ENCODE measurements around the gene KLHL3.

KLHL3 gene

DNA sequence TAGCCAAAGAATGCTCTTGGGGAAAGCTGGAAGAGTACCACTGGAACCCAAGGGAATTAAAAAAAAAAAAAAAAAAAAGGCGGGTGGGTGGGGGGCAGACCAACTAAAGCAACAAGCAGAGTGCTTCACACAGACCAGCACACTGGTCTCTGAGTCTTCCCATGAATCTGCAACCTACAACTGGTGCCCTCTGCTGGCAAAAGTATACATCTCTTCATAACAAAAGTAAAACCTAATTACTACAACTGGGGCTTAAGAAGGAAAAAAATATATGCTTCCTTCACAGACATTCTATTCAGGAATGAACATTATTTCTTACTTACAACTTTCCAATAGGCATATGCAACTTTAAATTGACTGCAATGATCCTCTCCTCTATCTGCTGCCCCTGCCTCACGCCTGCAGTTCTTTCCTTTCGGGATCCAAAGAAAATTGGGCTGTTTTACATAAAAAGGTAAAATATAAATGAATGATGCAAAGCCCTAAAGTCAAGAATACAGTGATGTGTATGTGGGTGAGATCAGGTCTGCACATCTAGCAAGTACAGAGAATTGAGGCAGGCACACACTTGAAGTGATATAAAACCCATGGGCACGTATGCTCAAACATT, 7.2 kb upstream of the KLHL3 start:
- DNase-seq: peak; percentile 75

DNA sequence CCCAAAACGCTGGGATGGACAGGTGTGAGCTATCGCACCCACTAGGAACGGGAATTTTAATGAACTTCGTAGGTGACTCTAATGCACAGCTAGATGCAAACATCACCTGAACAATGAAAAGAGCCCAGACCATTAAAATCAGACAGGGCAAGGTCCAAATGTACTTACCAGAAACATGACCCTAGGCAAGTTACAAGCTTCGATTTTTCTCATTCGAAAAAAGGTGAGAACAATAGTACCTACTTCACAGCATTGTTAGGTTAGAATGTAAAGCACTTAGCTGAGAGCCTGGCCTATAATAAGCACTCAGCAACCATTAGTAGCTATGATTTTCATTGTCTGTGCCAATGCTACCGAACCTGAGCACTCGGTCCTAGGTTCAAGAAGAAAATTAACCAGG, 5.8 kb upstream of the KLHL3 start:
- DNase-seq: no peak

DNA sequence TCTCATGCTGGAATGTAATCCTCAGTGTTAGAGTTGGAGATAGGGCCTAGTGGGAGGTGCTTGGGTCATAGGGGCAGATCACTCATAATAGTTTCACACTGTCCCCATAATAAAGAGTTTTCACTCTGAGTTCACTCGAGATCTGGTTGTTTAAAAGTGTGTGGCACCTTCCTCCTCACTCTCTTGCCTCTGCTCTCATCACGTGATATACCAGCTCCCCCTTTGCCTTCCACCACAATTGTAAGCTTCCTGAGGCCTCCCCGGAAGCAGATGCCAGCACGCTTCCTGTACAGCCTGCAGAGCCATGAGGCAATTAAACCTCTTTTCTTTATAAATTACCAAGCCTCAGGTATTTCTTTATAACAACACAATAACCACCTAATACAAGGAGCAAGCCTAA, 3.8 kb upstream of the KLHL3 start:
- DNase-seq: no peak

DNA sequence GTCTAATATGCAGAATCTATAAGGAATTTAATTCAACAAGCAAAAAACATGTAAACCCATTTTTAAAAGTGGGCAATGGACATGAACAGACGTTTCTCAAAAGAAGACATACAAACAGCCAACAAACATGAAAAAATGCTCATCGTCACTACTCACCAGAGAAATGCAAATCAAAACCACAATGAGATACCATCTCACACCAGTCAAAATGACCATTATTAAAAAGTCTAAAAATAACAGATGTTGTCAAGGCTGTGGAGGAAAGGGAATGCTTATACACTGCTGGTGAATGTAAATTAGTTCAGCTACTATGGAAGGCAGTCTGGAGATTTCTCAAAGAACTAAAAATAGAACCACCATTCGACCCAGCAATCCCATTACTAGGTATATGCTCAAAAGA, 3.1 kb upstream of the KLHL3 start:
- no peak for DNase-seq

DNA sequence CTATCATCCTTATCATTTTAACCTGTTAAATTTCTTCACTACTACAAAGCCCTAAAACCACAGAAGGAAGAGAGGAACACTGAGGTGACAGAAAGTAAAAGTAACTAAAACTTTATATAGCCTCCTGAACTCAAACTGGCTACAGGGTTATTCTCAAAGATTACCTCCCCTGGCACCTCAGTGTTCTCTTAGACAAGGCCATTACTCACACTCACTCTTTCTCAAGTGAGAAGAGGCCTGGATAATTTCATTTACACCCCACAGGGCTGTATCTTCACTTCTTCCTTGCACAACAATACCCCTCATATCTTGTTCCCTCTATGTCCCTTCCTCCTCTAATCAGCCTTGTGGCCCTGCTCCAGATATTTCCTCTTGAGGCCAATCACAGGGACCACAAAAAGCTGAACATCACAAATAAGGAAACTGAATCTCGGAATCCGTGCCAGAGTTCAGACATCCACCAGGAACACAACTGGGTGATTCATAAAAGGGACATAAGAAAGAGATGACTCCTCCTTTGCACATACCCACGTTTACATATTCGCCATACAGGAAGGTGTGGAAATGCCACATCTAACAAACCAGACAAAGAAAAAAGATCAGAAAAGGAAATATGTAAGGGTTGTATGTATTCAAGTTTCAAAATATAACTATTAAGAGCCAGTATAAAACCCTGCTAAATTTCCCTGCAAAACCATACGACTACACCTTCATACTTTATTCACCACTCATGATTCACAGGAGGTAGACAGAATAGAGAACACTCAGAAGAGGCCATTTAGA, 1.7 kb upstream of the KLHL3 start:
- DNase-seq: peak; percentile 30

DNA sequence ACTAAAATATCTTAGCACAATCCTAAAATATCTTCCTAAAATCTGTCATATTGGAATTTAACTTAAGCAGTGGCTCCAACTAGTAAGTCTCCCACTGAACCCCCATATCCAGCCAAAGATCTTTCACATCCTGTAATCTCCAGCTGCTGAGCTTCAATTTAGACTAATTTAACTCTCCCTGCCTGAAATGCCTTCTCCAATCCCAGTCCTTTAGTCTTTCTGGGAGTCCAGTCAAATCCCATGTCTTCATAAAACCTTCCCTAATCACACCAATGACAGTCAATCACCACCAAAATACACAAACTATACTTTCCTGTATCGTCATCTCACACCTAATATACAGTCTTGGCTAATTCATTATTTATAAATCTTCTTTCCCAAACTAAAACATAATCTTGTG, 607 bp upstream of the KLHL3 start:
- no peak for DNase-seq

DNA sequence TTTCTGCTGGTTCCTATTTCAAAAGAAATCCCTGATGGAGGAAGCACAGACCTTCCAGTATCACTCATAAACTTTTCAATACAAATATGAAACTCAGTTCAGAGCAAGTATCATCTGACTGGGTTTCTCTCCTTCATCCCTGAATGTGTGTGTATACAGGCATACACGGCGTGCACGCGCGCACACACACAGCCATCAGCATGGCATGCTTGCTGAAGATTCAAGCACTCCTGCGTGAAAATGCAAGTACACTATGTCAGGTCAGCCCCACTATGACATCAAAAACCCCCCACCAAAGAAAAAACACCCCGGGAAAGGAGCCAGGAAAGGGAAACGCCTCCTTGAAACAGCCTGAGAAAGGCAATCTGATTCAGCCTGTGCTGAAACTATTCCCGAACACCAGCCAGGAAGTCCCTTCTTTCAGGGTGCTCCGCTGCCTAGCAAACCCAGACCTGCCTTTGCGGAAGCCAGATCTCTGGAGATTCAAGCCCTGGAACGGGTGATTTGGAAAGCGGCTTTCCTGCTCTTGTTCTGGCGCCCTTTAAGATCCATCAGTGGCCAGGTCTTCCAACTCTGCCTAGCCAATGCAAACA, 831 bp downstream of the KLHL3 start:
- peak; percentile 30 for DNase-seq

DNA sequence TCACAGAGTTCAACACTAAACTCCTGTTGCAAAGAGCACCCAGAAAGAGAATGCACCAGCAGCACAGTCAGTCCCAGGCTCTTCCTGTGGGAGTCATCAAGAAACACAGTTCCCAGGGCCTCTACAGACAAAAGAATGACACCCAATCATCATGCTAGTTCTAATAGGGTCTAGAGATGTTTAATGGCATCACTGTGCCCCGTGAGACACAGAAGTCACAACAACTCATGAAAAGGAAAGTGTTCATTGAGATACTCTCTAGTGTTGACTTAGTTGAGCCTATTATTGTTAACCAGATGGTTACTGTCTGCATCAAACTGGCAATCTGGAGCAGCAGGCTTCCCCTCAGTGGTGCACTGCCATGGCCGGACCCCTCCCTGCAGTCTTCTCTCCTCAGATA, 1.6 kb downstream of the KLHL3 start:
- no peak for DNase-seq

DNA sequence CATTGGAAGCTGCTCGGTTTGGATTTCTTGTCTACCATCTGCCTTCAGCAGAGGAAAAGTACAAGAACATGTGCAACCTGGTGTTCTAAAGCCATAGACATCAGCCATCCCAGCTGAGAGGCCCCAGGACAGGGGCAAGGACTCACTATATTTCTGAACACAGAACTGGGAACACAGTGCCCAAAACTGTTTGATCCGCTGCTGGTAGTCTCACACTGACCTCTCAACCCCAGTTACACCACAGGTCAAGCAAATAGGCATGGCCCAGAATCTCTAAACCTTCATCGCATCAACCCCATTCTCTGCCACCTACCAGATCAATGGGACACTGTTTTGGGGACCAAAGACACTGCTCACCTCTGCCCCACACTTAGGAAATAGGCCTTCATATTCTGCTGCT, 2.0 kb downstream of the KLHL3 start:
- DNase-seq: no peak

DNA sequence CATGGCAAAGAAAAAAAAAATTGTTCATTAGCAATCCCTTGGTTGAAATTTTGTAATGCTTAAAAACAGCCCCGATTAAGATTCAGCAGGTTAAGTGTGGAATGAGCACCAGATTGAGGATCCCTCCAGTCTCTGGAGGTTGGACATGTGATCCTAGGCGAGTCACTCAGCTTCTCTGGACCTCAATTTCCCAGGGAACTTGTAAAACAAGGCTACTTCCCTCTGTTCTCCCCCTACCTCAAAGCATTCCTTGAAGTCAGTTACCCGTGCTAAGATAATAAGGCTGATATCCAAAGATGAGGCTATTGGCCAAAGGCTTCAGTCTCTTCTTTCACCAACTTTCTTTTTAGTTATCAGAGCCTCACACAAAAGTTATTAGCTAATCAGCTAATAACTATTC, 2.9 kb downstream of the KLHL3 start:
- DNase-seq: no peak

DNA sequence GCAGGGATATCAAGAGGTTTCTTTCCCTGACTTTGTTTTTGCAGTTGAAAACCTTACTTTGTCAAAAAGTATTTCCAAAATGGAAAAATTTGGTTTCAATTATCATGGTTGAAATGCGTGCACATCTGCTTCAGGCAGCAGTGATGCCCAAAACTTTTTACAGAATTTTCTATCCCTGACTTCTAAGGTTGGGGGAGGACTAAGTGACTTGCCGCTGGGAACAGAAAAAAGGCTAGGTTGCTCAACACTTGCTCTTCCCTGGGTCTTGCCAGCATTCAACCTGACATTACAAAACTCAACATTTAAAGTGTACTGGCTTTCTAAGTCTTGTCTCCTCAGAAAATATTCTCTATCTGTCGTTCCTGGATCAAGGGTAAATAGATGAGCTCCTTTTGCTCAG, 4.7 kb downstream of the KLHL3 start:
- no peak for DNase-seq

DNA sequence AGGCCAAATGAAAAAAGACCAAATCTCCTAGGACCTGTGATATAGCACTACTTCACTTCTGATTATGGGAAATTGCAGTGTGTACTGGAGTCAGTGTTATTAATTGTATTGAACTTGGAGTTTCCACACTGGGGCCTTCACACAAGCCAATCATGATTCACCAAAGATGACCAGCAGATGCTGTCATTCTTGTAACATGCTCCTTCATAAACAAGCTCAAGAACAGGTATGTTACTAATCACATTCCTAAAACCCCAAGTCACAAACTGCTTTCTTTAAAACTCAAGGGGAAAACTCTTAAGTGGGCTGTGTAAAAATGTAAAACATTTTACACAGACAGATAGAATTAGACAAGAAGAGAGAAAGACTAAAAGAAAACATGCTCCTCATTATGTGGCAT, 5.6 kb downstream of the KLHL3 start:
- DNase-seq: peak; percentile 41

DNA sequence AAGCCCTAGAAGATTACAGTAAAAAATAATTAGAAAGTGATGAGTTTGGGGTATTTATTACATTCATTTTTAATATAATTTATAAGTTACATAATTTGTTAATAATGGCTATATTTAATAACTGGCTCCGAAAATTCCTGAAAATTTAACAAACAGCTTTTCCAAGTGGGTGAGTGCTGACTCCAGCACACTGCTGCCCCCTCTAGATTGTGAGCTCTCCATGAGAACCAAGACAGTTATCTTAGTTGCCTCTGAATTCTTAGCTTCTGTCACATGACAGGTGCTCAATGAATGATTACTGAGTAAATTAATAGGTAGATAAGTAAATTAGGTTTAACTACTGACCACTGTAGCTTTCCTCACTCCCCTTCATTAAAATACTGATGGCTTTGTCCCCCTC, 7.8 kb downstream of the KLHL3 start:
- no peak for DNase-seq

DNA sequence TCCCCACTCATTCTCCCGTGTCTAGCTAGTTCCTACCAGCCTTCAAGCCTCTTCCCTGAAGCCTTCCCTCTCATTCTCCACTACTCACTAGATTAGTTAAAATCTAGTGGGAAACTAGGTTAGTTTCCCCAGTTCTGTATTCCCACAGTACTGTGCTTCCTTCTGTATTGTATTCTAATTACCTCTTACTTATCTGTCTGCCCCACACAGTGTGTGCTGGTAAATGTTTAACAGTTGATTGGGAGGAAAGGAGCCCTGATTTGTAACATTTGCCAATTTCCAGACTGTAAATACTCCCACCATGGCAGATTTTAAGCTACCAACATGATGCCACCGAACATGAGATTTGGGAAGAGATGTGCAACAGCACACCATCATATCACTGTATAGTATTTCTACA, 8.3 kb downstream of the KLHL3 start:
- DNase-seq: no peak

DNA sequence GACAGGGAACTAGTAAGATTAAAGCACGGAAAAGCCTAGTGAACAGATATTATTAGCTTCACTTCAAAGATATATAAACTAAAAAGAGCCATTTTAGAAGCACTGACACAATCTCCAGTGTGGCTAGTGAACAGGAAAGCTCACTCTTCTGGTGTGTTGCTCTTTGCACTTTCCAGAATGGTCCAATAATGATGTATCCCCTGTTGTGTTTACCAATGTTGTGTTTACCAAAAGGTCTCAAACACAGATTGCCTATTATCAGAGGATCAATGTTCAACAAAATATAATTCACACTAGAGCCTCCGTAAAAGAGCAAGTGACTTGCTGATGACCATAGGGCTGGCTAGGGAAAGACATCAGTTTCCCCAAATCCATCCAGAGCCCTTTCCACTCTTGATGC, 11.6 kb downstream of the KLHL3 start:
- DNase-seq: no peak

DNA sequence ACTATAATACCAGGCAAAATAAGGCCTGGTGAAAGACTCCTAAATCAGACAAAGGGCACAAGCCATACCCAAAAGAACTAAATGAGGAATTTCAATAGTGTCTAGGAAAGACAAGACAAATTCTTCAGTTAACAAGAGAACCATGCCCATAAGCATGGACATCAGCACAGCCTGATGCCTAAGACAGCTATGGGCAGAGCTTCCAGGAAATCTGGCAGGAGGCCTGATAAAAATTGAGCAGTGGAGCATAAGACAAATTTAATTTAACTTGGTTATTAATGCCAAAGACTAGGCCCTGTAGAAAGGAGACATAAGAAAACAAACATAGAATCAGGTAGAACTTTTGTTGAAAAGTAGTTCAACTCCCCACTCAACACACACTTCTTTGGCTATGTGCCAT, 17.3 kb downstream of the KLHL3 start:
- no peak for DNase-seq

DNA sequence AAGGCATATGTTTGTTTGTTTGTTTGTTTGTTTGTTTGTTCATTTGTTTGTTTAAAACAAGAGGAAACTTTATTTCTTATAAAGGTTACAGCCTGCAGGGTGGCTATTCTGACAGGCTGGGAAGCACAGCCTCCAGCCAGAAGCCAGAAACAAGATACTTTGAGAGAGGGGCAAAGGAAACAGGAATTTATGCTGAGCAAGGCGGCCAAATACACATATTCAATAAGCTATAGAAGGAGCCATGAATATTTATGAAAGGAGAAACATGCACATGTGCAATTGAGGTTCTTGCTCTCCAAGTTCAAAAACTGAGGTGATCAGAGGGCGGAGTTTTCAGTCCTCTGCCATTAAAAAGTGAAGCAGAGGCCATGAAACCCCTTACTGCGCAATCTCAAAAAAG, 19.6 kb downstream of the KLHL3 start:
- no peak for DNase-seq

DNA sequence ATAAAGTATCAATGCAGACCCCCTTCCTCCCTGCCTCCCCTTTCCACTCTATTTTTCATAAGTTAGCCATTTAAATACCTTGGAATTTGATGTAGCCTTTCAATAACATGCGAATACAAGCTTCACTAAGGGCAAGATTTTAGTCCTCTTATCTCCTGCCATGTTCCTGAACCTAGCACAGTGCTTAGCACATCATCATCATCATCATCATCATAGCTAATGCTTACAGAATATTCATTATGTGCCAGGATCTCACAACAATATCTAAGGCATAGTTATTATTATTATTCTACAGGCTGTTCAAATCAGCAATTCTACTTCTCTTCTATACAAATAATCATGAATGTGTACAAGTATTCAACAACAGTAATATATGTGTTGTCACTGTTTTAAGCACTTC, 20.4 kb downstream of the KLHL3 start:
- DNase-seq: no peak

DNA sequence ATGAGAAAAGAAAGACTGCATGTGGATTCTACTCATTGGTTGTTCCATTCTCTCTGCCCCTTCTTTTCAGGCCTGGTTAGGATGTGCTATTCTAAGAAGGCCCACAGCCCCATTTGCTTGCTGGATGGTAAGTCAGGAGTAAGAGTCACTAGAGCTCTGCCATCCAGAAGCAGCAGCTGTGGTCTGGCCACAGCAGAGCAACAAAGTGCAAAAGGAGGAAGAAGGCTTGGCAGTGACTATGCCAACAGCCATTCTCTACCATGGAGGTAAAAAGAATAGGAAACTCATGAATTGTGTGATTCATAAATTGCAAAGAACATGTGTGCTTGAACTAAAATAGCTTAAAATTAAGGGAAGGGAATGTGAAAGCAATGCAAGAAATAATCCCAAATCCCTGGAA, 20.9 kb downstream of the KLHL3 start:
- DNase-seq: no peak

DNA sequence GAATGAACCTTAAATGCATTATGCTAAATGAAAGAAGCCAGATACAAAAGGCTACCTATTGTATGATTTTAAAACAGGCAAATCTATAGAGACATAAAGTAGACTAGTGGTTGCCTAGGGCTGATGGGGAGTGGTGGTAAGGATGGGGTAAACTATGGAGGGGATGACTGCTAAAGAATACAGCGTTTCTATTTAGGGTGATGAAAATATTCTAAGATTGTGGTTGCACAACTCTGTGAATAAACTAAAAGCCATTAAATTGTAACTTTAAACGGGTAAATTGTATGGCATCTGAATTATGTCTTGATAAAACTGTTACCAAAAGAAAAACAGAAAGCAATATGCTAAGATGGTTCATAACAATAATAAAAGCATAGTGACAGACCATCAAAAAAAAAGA, 21.4 kb downstream of the KLHL3 start:
- DNase-seq: no peak

DNA sequence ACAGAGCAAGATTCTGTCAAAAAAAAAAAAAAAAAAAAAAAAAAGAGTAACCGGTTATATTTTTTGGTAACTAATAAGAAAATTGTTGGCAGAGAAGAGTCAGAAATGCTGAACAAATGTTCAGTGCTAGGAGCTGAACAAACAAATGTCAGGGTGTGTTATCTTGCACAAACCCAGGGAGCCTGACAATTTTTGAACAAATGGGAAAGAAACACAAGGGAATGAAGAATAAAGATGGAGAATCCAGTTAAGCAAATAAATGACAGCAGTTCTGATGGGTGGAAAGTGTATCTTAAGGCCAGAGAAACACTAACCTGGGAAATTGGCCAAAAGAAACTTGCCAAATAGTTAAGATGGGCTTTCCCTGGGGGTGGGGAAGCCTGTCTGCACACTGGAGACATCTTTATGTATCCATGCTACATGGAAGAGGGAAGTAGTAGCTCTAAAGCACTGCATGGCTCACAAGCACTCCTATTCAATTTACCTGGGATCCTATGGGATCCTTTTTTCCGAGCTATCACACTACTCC, 23.7 kb downstream of the KLHL3 start:
- peak; percentile 48 for DNase-seq

DNA sequence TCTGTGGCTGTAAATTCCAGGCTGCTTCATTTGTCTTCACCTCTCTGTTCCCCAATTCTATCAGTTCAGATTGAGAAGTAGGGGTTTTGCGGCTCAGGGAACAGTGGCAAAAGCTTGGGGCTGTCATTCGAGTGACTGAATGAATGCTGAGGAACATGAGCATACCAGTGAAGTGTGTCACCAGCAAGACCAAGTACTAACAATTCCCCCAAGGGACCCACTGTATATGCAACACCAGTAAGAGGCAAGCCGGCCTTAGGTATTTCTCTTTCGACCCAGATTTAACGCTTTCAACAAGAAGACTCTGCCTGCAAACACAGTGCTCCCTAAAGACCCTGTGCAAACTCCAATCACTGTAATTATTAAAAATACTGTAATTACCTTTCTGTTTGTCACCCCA, 25.8 kb downstream of the KLHL3 start:
- DNase-seq: peak; percentile 63

DNA sequence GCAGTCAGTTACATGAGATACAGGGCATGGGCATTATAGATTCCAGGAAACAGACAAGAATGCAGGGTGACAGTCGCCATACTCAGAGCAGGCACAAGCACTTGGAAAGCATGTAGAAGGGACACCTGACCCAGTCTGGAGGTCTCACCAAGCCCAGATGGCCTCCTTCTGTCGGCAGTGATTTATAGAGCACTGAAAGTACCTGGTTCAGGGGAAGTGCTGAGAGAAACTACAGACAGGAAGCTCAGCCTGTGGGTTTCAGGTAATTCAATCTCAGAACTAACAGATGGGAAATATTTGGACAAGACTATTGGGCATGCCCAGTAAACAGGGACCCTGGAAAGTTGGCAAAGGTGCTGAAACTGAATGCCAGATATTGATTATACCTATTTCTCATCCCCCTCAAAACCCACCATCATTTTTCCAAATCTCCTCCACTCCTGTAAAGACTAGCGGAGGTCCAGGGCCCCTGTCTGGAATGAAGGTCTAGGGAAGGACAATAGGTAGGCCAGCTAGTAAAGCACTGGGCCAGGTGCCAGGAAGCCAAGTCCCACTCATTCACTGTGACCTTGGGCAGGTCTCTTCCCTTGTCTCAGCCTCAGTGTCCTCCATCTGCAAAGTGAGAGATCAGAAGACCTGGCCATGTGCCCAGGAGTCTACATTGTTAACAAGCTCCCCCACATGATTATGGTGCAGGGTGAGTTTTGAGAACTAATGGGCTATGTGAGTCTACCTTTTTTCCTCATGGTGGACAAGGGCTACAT, 26.9 kb downstream of the KLHL3 start:
- no peak for DNase-seq

All from fibroblast of skin of scalp (primary cell).